HG02938 (cell line): ENCODE results near the gene WNK4.
"Not testable (repeated sequence)": the region's sequence is repeated elsewhere in the genome, so short reads cannot be mapped to it uniquely, and the experiment has no call there.

Experiments used
- ATAC-seq: cut with Tn5 transposase; IDR thresholded peaks from one replicate; pipeline ENCODE4 v1.9.1; 2021; ENCODE audit warnings: mild to moderate bottlenecking, moderate library complexity; ENCODE audit not compliant: unreplicated experiment

WNK4 gene

GRCh38 chr17:42769964-42770363 lies 10.4 kb upstream of the WNK4 start:
- not testable (repeated sequence) for ATAC-seq

- ATAC-seq: no peak
Observed at GRCh38 chr17:42772945-42773289, 7.5 kb upstream of the WNK4 start.

GRCh38 chr17:42773290-42774035 lies 6.9 kb upstream of the WNK4 start, which contains the start of gene VPS25:
Gene VPS25, plus strand, starts transcription at chr17:42773449. Its CDS starts 27 bp downstream, at chr17:42773476.
- no peak for ATAC-seq

GRCh38 chr17:42774066-42774745 lies 6.2 kb upstream of the WNK4 start:
- no peak for ATAC-seq

GRCh38 chr17:42775534-42776098 lies 4.8 kb upstream of the WNK4 start:
- ATAC-seq: no peak

GRCh38 chr17:42778570-42778969 lies 1.8 kb upstream of the WNK4 start:
- no peak for ATAC-seq

GRCh38 chr17:42779304-42779935 lies 990 bp upstream of the WNK4 start:
- ATAC-seq: no peak

GRCh38 chr17:42780851-42781638 lies 635 bp downstream of the WNK4 start:
- no peak for ATAC-seq

GRCh38 chr17:42781639-42782165 lies 1.3 kb downstream of the WNK4 start:
- no peak for ATAC-seq

- ATAC-seq: no peak
Observed at GRCh38 chr17:42782166-42783061, 2.0 kb downstream of the WNK4 start.

GRCh38 chr17:42783062-42783790 lies 2.8 kb downstream of the WNK4 start:
- no peak for ATAC-seq

- no peak for ATAC-seq
Observed at GRCh38 chr17:42783791-42784138, 3.4 kb downstream of the WNK4 start.

- no peak for ATAC-seq
Observed at GRCh38 chr17:42784409-42784808, 4.0 kb downstream of the WNK4 start.

- no peak for ATAC-seq
Observed at GRCh38 chr17:42784811-42785592, 4.6 kb downstream of the WNK4 start.

GRCh38 chr17:42787266-42787665 lies 6.9 kb downstream of the WNK4 start:
- no peak for ATAC-seq

- no peak for ATAC-seq
Observed at GRCh38 chr17:42791948-42792347, 11.5 kb downstream of the WNK4 start.

- no peak for ATAC-seq
Observed at GRCh38 chr17:42792545-42792944, 12.1 kb downstream of the WNK4 start.

GRCh38 chr17:42795061-42795460 lies 14.7 kb downstream of the WNK4 start:
- ATAC-seq: no peak
